Measurements from ENCODE around the gene HYLS1. TPM values are rescaled to one million over a fixed set of nuclear protein-coding genes. Genes with fewer than 3 reads are reported as not detected.
A peak's percentile ranks its signal among the peaks of the same experiment; 100 is the strongest.

Gene HYLS1
- total RNA-seq, 1 experiment from 2014 or later = 2.5 TPM

GRCh38 chr11:125940145-125940544 lies 52.7 kb downstream of the HYLS1 start:
- 0 out of 2 replicates have a peak, but pooled peaks cover 1% of the 10 kb centered on the region for H3K27me3 ChIP-seq (replicated peaks; ENCODE audit: control insufficient read depth, insufficient read depth, low read length)
- no peak for DNase-seq
- no peaks in the 10 kb centered on the region for H3K4me1 ChIP-seq
- intact Hi-C loops (cut with micrococcal nuclease; ENCODE audit: unreplicated experiment) = no loop called here
- H3K4me1 Mint-ChIP-seq (ENCODE audit: low read depth, unreplicated experiment) = peaks cover 5% of the 10 kb centered on the region
- no peak overlapping the region for H3K4me3 Mint-ChIP-seq (ENCODE audit: unreplicated experiment)
- no TSS peak for BruUV-seq (replicated peaks)
- no peaks in the 10 kb centered on the region for H3K36me3 Mint-ChIP-seq (ENCODE audit: insufficient read depth, unreplicated experiment)
- TF ChIP-seq CTCF (IDR thresholded peaks at IDR 0.05; ENCODE audit: insufficient read depth in 1 of 2, low read depth in 1 of 2, low read length in 1 of 2, severe bottlenecking in 1 of 2, unreplicated experiment in 1 of 2) = no peak
- POLR2A ChIA-PET = no interaction called here
- CTCF ChIA-PET = interaction anchor here (0.6 to 4.1 kb wide), 3 partner anchors 16 to 255 kb away, joined by 3 to 32 read pairs (median 31); partner anchors contain the start of gene CDON
- H3K27ac Mint-ChIP-seq (ENCODE audit: unreplicated experiment) = no peak overlapping the region
- H3K9me3 Mint-ChIP-seq (ENCODE audit: unreplicated experiment) = no peaks in the 10 kb centered on the region
- no peaks in the 10 kb centered on the region for H3K36me3 ChIP-seq (ENCODE audit: control insufficient read depth, insufficient read depth, low read length)
- no peaks in the 10 kb centered on the region for H3K9me3 ChIP-seq
- peaks cover 6% of the 10 kb centered on the region for H3K27me3 Mint-ChIP-seq (ENCODE audit: insufficient read depth, unreplicated experiment)
- H3K4me3 ChIP-seq (ENCODE audit: low read depth, low read length) = no peak overlapping the region

GRCh38 chr11:125941267-125941618 lies 53.8 kb downstream of the HYLS1 start:
- CTCF ChIA-PET = interaction anchor here (0.6 to 4.1 kb wide), 4 partner anchors 92 to 282 kb away, joined by 4 to 32 read pairs (median 18); partner anchors contain the start of gene CDON
- Mint-ChIP-seq H3K9me3 (ENCODE audit: unreplicated experiment) (no peaks in the 10 kb centered on the region), H3K4me3 (ENCODE audit: unreplicated experiment) (no peak overlapping the region), H3K36me3 (ENCODE audit: insufficient read depth, unreplicated experiment) (no peaks in the 10 kb centered on the region), H3K27me3 (ENCODE audit: insufficient read depth, unreplicated experiment) (peaks cover 6% of the 10 kb centered on the region), H3K27ac (ENCODE audit: unreplicated experiment) (no peak overlapping the region), H3K4me1 (ENCODE audit: low read depth, unreplicated experiment) (peaks cover 5% of the 10 kb centered on the region)
- H3K27me3 ChIP-seq (replicated peaks; ENCODE audit: control insufficient read depth, insufficient read depth, low read length) = 0 out of 2 replicates have a peak, but pooled peaks cover 1% of the 10 kb centered on the region
- TF ChIP-seq CTCF (IDR thresholded peaks at IDR 0.05; ENCODE audit: insufficient read depth in 1 of 2, low read depth in 1 of 2, low read length in 1 of 2, severe bottlenecking in 1 of 2, unreplicated experiment in 1 of 2) = no peak
- no peaks in the 10 kb centered on the region for H3K9me3 ChIP-seq
- no peak for DNase-seq
- no peaks in the 10 kb centered on the region for H3K4me1 ChIP-seq
- H3K36me3 ChIP-seq (ENCODE audit: control insufficient read depth, insufficient read depth, low read length) = no peaks in the 10 kb centered on the region
- BruUV-seq (replicated peaks) = no TSS peak
- POLR2A ChIA-PET = no interaction called here
- intact Hi-C loops (cut with micrococcal nuclease; ENCODE audit: unreplicated experiment) = no loop called here
- H3K4me3 ChIP-seq (ENCODE audit: low read depth, low read length) = no peak overlapping the region

- Mint-ChIP-seq H3K9me3 (ENCODE audit: unreplicated experiment) (no peaks in the 10 kb centered on the region), H3K27me3 (ENCODE audit: insufficient read depth, unreplicated experiment) (peaks cover 6% of the 10 kb centered on the region), H3K4me3 (ENCODE audit: unreplicated experiment) (no peak overlapping the region), H3K36me3 (ENCODE audit: insufficient read depth, unreplicated experiment) (no peaks in the 10 kb centered on the region), H3K4me1 (ENCODE audit: low read depth, unreplicated experiment) (peaks cover 5% of the 10 kb centered on the region), H3K27ac (ENCODE audit: unreplicated experiment) (no peak overlapping the region)
- Histone ChIP-seq H3K9me3 (no peaks in the 10 kb centered on the region), H3K36me3 (ENCODE audit: control insufficient read depth, insufficient read depth, low read length) (no peaks in the 10 kb centered on the region), H3K27me3 (replicated peaks; ENCODE audit: control insufficient read depth, insufficient read depth, low read length) (0 out of 2 replicates have a peak, but pooled peaks cover 1% of the 10 kb centered on the region), H3K4me3 (ENCODE audit: low read depth, low read length) (no peak overlapping the region), H3K4me1 (no peaks in the 10 kb centered on the region)
- peak; percentile 81 to 97 for TF ChIP-seq CTCF (IDR thresholded peaks at IDR 0.05; ENCODE audit: insufficient read depth in 1 of 2, low read depth in 1 of 2, low read length in 1 of 2, severe bottlenecking in 1 of 2, unreplicated experiment in 1 of 2)
- intact Hi-C loops (cut with micrococcal nuclease; ENCODE audit: unreplicated experiment) = loop anchor here (1.0 kb wide), 2 partner anchors 119 to 252 kb away; no protein-coding TSS in a partner anchor
- ChIA-PET CTCF (interaction anchor here (0.6 to 4.1 kb wide), 9 partner anchors 10 to 282 kb away, joined by 3 to 32 read pairs (median 4); partner anchors contain the start of gene CDON), POLR2A (no interaction called here)
- peak; percentile 74 to 78 for DNase-seq
- BruUV-seq (replicated peaks) = no TSS peak
These were observed 54.4 kb downstream of the HYLS1 start for GRCh38 chr11:125941619-125942611.
